DND-41 (cell line): ENCODE results near the gene FARP2.

Source experiments
- CTCF ChIP-seq: IDR thresholded peaks from 2 replicates; pipeline ENCODE4 v1.5.1; 2012; ENCODE audit warnings: borderline replicate concordance, low read length, moderate library complexity, mild to moderate bottlenecking; ENCODE audit not compliant: poor library complexity, severe bottlenecking; ENCODE audit errors: extremely low read depth
- EZH2 ChIP-seq: IDR thresholded peaks from 3 replicates; pipeline ENCODE4 v1.6.1; 2012; ENCODE audit warnings: borderline replicate concordance, low read depth, mild to moderate bottlenecking, moderate library complexity, low read length, inconsistent platforms; ENCODE audit not compliant: severe bottlenecking

DNA sequence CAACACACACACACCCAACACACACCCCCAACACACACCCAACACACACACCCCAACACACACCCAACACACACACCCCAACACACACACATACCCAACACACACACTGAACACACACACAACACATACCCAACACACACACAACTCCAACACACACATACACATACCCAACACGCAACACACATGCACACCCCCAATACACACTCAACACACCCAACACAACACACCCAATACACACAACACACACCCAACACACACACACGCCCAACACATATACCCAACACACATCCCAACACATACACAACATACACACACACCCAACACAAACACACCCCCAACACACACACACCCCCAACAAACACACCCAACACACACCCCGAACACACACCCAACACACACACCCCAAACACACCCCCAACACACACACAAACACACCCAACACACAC is 160.5 kb downstream of the FARP2 start:
- no peak for TF ChIP-seq CTCF
- TF ChIP-seq EZH2: no peak
